Measurements from ENCODE around the gene TOMM7.

Gene TOMM7

GRCh38 chr7:22822486-22823141 lies at the start of gene TOMM7:
TSS of gene TOMM7 (minus strand) at chr7:22822849. CDS start at chr7:22822779, 70 bp downstream.
- peak; percentile 91 for DNase-seq

DNA sequence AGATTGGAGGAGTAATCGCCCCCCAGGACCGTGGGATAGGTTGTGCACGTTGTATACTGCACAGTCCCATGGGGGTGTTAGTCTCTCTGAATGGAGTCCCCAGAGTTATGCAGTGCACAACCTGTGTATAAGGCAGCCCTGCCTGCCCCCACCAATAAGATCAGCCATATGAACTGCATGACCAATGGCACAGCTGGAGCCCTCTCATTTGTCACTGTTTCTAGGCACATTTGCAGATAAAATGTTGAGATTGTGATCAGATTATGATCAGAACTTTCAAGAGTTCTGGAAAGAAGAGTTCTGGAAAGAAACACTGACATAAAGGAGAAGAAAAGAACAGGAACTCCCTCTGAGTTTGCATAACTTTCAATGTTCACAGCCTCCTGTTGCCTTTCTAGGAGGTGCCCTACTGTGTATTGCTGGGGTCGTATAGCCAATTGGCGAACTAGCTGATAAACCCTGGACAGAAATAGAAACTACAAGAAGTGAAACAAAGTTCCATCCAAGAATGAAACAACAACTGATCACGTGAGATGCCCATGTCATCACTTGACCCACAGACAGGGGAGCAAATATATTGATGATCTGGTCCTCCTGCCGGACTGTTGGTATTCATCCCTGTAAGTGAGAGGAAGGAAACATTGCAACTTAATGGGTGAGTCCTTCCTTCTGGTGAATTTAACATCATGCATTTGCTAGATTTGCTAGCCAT lies 49.6 kb upstream of the TOMM7 start:
- no peak for DNase-seq

- DNase-seq, result no peak
Measured at GRCh38 chr7:22871661-22872060, 49.0 kb upstream of the TOMM7 start.

DNA sequence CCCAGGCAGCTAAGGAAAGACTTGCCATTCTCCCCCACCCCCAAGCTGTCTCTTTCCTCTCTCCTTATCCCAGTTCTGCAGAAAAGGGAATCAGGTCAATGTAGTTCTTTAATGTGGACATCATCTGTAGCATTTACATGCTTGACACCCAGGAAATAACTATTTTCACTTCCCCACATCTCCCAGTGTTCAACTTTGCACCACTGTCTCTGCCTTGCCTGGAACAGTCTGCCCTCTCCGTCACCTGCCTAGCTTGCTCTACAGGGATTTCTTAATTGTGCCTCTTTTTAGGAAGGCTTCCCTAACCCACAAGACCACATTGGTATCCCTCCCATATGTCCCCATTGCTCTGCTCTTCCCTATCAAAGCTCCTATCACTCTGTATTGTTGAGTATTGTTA lies 45.9 kb upstream of the TOMM7 start:
- no peak for DNase-seq

DNA sequence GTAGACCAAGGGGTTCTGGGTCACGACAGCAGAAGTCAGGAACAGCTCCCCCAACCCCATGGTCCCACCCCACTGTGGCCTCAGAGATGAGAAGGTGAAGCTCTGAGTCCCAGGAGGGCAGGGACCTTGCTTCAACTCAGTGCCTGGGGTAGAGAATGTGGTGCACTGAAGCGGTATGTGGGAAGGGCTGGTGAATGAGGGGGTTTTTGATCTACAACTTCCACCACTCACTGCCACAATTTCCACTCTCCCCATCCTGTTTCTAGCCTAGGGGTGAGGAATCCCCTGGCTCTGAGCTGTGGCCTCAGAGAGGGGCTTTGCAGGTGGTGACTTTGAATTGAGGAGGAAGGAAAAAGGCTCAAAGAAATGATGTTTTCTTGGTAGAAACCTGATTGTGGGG lies 44.9 kb upstream of the TOMM7 start:
- DNase-seq, result no peak

DNA sequence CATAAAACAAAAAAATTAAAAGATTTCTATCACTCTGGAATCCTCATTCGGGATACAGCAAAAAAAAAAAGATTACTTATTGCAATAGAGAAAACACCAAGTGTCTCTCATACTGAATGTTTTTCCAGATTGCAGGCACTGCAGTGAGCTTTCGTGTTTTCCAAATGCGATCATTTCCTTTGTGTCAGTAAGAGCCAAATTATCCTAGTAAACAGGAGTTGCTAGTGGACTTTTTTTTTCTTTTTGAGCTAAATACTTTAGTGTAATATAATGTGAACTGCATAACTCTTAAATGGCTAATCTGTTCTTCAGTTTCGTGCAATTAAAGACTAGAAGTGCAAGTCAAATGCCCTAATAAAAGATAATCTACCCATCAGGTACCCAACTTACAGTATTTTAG lies 44.4 kb upstream of the TOMM7 start:
- DNase-seq, result no peak

- DNase-seq, result no peak
Measured at GRCh38 chr7:22865602-22865960, 42.9 kb upstream of the TOMM7 start.

DNA sequence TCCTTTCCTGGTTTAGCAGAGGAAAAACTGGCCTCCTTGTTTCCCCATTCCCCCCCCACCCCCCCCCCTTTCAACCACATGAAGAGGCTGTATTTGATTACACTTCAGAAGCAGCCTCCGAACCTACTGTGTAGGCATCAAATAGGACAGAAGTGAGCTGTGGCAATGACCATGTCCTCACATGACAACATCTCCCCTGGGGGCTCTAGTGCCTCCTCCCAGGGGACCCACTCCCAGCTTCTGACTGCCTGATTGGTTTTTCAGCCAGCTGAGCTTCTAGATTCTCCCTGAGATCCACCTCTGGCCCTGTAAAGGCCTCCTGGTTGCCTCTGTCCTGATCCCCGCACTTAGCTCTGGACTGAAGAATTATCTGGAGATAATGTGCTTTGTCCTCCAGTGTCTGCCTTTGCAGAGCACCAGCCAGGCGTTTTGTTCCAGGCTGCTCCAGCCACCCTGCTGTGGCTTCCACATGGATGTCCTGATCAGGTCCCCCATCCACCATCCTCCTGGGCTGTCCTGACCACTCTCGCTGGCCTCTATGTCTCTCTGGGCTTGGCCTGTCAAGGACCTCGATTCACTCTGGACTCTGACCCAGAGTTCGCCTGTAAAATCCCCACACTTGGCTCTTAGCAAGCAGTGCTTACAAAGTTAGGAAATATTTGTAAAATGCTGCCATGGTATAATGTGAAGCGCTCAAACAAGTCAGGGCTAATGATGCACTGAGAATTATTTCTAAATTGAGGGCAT lies 42.4 kb upstream of the TOMM7 start:
- DNase-seq, result no peak

GRCh38 chr7:22864301-22864700 lies 41.7 kb upstream of the TOMM7 start:
- DNase-seq, result no peak

DNA sequence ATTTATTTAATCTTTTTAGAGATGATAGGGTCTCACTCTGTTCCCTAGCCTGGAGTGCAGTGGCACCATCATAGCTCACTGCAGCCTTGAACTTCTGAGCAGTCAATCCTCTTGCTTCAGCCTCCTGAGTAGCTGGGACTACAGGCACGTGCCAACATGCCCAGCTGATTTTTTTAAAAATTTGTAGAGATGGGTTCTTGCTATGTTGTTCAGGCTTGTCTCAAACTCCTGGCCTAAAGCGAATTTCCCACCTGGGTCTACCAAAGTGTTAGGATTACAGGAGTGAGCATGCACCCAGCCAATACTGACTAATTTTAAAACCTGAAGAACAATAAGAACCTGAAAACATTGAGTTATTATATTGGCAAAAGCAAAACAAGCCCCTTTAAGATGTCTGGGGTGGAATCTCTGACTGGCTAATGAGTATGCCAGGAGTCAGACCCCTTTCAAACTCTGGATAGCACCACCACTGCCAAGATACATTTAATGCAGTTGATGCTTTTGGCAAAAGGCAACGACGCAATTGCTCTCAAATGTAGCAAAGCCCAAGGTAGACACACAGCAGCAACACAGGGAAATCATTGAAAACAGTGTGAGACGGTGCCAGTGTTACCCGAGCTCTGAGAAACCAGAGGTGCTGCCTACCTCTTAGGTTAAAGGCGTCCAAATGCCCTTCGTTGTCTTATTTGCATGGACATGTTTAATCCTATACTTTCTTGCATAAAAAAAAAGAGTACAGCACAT lies 40.7 kb upstream of the TOMM7 start:
- no peak for DNase-seq

DNA sequence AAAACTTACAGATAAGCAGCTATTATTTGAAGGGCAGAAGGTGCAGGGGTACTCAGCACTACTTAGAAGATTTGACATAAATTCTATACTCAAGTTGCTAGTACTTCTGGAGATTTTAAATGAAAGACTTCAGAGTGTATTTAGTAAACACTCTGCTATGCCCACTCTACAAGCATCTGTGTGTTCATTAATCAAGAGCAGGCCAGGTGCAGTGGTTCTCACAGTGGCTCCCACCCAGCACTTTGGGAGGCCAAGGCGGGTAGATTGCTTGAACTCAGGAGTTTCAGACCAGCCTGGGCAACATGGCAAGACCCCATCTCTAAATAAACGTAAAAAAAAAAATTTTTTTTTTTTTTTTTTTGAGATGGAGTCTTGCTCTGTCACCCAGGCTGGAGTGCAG lies 38.9 kb upstream of the TOMM7 start:
- no peak for DNase-seq

GRCh38 chr7:22860784-22861482 lies 38.3 kb upstream of the TOMM7 start:
- DNase-seq, result no peak

DNA sequence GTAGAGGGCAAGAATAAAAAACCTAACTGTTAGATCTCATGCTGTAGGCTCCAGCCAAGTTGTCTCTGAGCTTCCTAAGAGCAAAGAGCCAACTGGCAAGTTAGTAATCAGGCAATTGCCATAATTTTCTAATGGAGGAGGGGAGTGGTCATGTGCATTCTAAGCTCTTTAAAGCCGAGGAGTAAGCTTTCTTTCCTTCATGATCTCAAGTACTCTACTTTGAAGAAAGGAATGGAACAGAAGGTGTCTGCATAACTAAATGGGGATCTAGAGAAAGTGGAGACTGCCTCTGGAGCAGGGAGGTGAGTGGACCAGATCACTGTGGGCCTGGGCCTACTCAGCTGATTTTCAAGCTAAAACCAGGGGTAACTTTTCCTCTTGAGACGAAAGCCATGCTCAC lies 37.7 kb upstream of the TOMM7 start:
- no peak for DNase-seq

GRCh38 chr7:22859641-22860290 lies 37.1 kb upstream of the TOMM7 start:
- no peak for DNase-seq

DNA sequence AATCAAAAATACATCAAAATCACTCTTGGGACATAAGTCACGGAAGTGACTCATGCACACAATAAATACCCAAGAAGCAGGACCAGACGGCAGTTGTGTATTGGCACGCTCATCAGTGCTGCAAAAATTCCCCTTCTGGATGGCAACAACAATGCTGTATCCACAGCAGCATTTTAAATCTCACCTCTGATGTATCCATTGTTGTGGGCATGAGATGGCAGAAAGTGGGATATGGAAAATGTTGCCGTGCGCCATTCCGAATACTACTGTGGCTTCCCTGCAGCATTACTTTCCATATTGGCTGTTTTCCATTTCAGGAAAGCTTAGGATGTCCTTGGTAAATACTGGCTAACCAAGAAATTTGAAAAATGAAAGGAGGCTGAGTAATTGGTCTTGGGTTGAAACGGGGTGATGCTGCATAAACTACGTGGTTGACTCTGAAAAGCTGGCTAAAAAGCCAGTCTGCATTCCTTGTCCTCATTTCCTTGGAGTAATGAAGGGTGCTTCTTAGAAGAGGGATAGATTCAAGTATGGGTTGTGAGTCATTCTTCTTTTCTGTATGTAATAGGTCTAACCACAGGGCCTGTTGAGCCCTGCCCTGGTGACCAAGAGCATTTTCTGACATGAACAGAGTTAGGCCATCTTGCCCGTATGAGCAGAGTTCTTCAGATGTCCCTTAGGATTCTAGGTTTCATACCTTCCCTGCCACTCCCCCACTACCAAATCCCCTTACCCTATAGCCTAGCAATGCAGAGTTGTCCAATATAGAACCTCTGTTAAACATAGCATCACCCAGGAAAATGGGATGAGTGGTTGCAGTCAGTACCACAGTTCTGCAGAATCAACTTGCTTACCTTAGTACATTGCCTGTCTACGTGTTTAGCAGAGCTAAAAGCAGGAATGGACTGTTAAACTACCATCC lies 36.3 kb upstream of the TOMM7 start:
- no peak for DNase-seq

GRCh38 chr7:22858274-22858639 lies 35.6 kb upstream of the TOMM7 start:
- DNase-seq, result no peak

GRCh38 chr7:22856416-22856815 lies 33.8 kb upstream of the TOMM7 start:
- DNase-seq, result no peak

DNA sequence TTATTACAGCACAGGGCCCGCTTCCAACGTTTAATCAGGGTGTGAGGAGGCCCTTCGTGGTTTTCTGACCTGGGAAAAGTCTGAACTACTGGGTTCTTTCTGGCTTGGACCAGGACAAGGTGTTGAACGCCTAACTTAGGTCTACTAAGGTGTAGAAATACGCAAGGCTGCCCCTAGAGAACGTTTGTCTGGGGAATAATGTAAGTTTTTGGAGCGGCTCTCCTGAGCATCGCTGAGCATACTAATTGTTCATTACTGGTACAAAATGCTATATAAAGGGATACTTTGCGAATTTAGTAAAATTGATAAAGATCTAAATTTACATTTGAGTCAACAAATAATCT lies 32.4 kb upstream of the TOMM7 start:
- no peak for DNase-seq

DNA sequence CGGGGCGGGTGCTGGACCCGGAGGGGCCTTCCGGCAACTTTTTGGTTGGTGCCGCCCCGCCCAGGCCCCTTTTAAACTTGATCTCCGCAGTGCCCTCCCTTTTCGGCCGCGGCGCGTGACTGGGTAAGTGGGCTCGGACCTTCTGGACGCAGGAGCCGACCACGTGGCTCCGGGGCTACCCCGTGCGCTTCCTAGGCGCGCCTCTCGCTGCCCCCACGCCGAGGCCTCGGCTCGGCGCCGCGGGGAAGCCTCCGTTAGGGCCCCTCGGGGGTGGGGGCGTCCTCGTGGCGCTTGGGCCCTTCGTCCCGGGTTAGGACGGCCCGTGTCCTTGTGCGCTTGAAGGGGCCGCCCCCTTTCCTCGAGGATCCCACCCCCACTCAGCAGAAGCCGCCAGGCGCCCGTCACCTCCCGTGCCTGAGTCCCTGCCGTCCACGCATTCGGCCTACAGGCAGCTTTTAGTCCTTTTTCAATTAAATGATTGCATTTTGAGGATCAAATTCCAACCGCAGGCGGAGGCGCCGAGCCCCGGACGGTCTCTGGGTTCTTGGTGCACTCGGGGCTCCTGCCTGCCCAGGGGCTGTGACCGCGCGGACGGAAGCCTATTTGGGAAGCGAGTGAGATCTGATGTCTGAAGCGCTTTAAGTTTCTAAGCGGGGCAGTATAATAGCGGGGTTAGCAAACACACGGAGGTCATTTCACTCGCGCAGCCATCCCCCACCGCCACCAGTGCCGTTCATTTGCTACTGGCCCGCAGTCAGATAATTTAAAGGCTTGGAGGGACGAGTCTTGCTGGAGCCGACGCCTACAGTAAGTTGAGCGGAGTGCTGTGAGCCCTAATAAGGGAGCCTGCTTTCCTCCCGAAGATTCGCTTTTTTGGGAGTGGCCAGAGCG lies 31.8 kb upstream of the TOMM7 start:
- peak; percentile 44 for DNase-seq

DNA sequence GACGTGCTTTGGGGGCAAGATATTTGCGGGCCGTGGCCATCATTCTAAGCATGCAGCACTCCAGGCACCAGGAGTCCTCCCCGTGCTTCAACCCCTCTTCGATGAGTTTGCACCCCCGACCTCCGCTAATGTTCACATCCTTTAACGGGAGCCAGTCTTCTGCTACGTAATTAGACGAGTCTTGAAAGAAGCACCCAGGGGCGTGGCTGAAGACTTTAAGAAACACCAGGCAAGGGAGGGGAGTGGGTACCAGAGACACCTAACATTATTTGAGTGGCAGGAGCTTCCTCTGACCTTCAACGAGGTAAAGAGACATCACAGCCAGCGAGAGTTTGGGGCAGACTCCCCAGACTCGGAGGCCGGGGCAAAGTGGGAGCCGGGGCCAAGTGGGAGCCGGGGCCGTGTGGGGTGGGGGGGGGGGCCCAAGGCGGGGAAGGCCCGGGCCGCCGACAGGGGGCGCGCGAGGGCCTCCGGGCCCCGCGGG lies 31.1 kb upstream of the TOMM7 start:
- no peak for DNase-seq
